DOHH2 (cell line): ENCODE measurements around the gene CACNG6.
"Not testable (repeated sequence)": the region's sequence is repeated elsewhere in the genome, so short reads cannot be mapped to it uniquely, and the experiment has no call there.

Experiments
- H3F3A ChIP-seq: fragments of 200-600 bp; sonication (generic), shearing (Covaris generic); 2 replicates; pipeline ENCODE4 v1.6.0; 2016; ENCODE audit warnings: antibody characterized with exemption, mild to moderate bottlenecking; ENCODE audit not compliant: control insufficient read depth, insufficient read depth
- H3K27ac ChIP-seq: fragments of 200-600 bp; sonication (generic); 2 replicates; pipeline ENCODE4 v1.5.1; 2014; ENCODE audit warnings: low read depth, mild to moderate bottlenecking, low read length, moderate library complexity
- H3K27me3 ChIP-seq: fragments of 200-600 bp; sonication (generic); 2 replicates; pipeline ENCODE4 v1.6.1; 2014; ENCODE audit warnings: mild to moderate bottlenecking, low read length, mixed read lengths; ENCODE audit not compliant: control insufficient read depth
- H3K36me3 ChIP-seq: fragments of 200-600 bp; sonication (generic); 2 replicates; pipeline ENCODE4 v1.6.1; 2014; ENCODE audit warnings: mild to moderate bottlenecking, low read length, moderate library complexity, mixed read lengths; ENCODE audit not compliant: control insufficient read depth
- H3K4me1 ChIP-seq: fragments of 200-600 bp; sonication (generic); 2 replicates; pipeline ENCODE4 v1.6.1; 2014; ENCODE audit warnings: mild to moderate bottlenecking, low read length, mixed read lengths; ENCODE audit not compliant: control insufficient read depth
- H3K4me2 ChIP-seq: fragments of 200-600 bp; sonication (generic); 2 replicates; pipeline ENCODE4 v1.6.0; 2014; ENCODE audit warnings: mild to moderate bottlenecking, low read length, moderate library complexity
- H3K4me3 ChIP-seq: fragments of 200-600 bp; sonication (generic); 2 replicates; pipeline ENCODE4 v1.5.1; 2014; ENCODE audit warnings: mild to moderate bottlenecking, low read length, mixed read lengths
- H3K79me2 ChIP-seq: fragments of 200-600 bp; sonication (generic); 2 replicates; pipeline ENCODE4 v1.6.1; 2014; ENCODE audit warnings: mild to moderate bottlenecking, low read length, mixed read lengths; ENCODE audit not compliant: control insufficient read depth
- H3K9me2 ChIP-seq: fragments of 200-600 bp; sonication (generic); replicated peaks from 2 replicates; pipeline ENCODE4 v1.6.1; 2014; ENCODE audit warnings: mild to moderate bottlenecking, low read length, mixed read lengths; ENCODE audit not compliant: control insufficient read depth
- H3K9me3 ChIP-seq: fragments of 200-600 bp; sonication (generic); 2 replicates; pipeline ENCODE4 v1.6.1; 2014; ENCODE audit warnings: antibody characterized with exemption, low read length, mixed read lengths; ENCODE audit not compliant: control insufficient read depth, insufficient read depth
- H4K20me1 ChIP-seq: fragments of 200-600 bp; sonication (generic); 2 replicates; pipeline ENCODE4 v1.6.0; 2014; ENCODE audit warnings: low read depth, mild to moderate bottlenecking, antibody characterized with exemption, low read length, moderate library complexity; ENCODE audit not compliant: control insufficient read depth, insufficient read depth
- CTCF ChIP-seq: fragments of 200-600 bp; sonication (generic); IDR thresholded peaks from one replicate; pipeline ENCODE4 v1.5.1; 2014; ENCODE audit warnings: antibody characterized with exemption, mild to moderate bottlenecking, low read depth, low read length; ENCODE audit not compliant: poor library complexity, severe bottlenecking
- EZH2phosphoT487 ChIP-seq: fragments of 200-600 bp; sonication (generic); IDR thresholded peaks from 2 replicates; pipeline ENCODE4 v1.6.1; 2017; ENCODE audit warnings: borderline replicate concordance, mild to moderate bottlenecking, antibody characterized with exemption, low read length, moderate library complexity, mixed read lengths

Gene CACNG6

GRCh38 chr19:54035215-54036178 lies 44.1 kb downstream of the CACNG6 start:
- Histone ChIP-seq H3K27ac (no peak overlapping the region), H3F3A (no peaks in the 10 kb centered on the region), H3K79me2 (no peaks in the 10 kb centered on the region), H3K4me3 (no peak overlapping the region), H3K4me1 (no peaks in the 10 kb centered on the region), H3K9me3 (no peaks in the 10 kb centered on the region), H3K27me3 (no peaks in the 10 kb centered on the region), H3K4me2 (no peak overlapping the region), H3K9me2 (no peaks in the 10 kb centered on the region), H3K36me3 (no peaks in the 10 kb centered on the region), H4K20me1 (no peaks in the 10 kb centered on the region)
- TF ChIP-seq EZH2phosphoT487, result no peak
- TF ChIP-seq CTCF, result no peak

GRCh38 chr19:54036542-54036941 lies 45.1 kb downstream of the CACNG6 start:
- H3K9me2 ChIP-seq, H3F3A ChIP-seq, H3K4me1 ChIP-seq, H3K4me3 ChIP-seq, H3K4me2 ChIP-seq, H4K20me1 ChIP-seq, H3K9me3 ChIP-seq, H3K79me2 ChIP-seq, H3K36me3 ChIP-seq, H3K27ac ChIP-seq, H3K27me3 ChIP-seq: not testable (repeated sequence)

GRCh38 chr19:54040003-54040402 lies 48.6 kb downstream of the CACNG6 start:
- no peaks in the 10 kb centered on the region for H4K20me1 ChIP-seq
- no peak overlapping the region for H3K27ac ChIP-seq
- H3K79me2 ChIP-seq, result no peaks in the 10 kb centered on the region
- no peak overlapping the region for H3K4me2 ChIP-seq
- no peaks in the 10 kb centered on the region for H3F3A ChIP-seq
- no peaks in the 10 kb centered on the region for H3K36me3 ChIP-seq
- no peak overlapping the region for H3K4me3 ChIP-seq
- H3K27me3 ChIP-seq, result no peaks in the 10 kb centered on the region
- H3K9me3 ChIP-seq, result no peaks in the 10 kb centered on the region
- no peak for TF ChIP-seq EZH2phosphoT487
- TF ChIP-seq CTCF, result no peak
- H3K9me2 ChIP-seq, result no peaks in the 10 kb centered on the region
- H3K4me1 ChIP-seq, result no peaks in the 10 kb centered on the region

- no peaks in the 10 kb centered on the region for H3K4me1 ChIP-seq
- no peaks in the 10 kb centered on the region for H3K9me3 ChIP-seq
- H3K27ac ChIP-seq, result no peak overlapping the region
- H3K27me3 ChIP-seq, result no peaks in the 10 kb centered on the region
- H3K4me3 ChIP-seq, result no peak overlapping the region
- no peaks in the 10 kb centered on the region for H3K9me2 ChIP-seq
- no peaks in the 10 kb centered on the region for H3K79me2 ChIP-seq
- H3K4me2 ChIP-seq, result no peak overlapping the region
- TF ChIP-seq CTCF (no peak), EZH2phosphoT487 (no peak)
- no peaks in the 10 kb centered on the region for H3K36me3 ChIP-seq
- no peaks in the 10 kb centered on the region for H4K20me1 ChIP-seq
- H3F3A ChIP-seq, result no peaks in the 10 kb centered on the region
Measured at GRCh38 chr19:54041969-54042606, 50.7 kb downstream of the CACNG6 start.
